ENCODE data around the gene RAB44. TPM values are rescaled to one million over a fixed set of nuclear protein-coding genes. Genes with fewer than 3 reads are reported as not detected.

Gene RAB44
- total RNA-seq, 1 donor from 2014 or later, result 0.16 TPM

DNA sequence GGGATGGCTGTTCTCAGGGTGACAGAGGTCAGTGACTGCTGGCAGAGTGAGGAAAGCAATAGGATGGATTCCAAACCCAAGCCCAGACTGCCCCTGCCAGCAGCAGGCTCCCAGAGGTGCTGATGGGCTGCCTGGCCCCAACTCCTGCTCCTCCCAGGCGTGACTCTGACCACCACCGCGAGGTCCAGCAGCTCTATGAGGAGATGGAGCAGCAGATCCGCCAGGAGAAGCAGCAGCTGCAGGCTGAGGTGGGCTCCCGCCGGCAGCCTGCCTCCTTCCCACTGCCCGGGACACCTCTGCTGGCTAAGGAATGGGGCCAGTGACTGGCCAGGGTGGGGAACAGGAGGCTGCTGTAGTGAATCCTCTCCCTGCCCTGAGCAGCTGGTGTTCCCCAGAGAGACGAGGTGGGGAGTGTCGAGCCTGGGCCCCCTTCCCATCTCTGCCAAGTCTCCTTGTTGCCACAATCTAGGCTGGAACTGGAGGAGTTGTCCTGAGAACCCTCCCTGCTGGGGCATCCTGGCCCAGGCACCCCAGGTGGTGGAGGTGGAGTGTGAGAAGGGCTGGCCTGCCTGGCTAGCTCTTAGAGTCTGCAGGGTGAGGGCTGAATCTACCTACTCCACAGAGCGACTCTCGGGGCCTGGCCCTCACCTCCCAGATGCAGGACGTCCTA lies 20.4 kb downstream of the RAB44 start:
- Histone ChIP-seq H3K9me3 (ENCODE audit: insufficient read depth, low read depth, low read length) (no peaks in the 10 kb centered on the region), H3K27me3 (ENCODE audit: insufficient read depth, low read length) (no peaks in the 10 kb centered on the region), H3K4me3 (ENCODE audit: insufficient read depth, low read depth, low read length) (no peak overlapping the region), H3K79me2 (ENCODE audit: insufficient read depth, low read length) (no peaks in the 10 kb centered on the region), H3K4me1 (ENCODE audit: insufficient read depth, low read length) (no peaks in the 10 kb centered on the region), H3K27ac (ENCODE audit: low read depth, low read length) (no peak overlapping the region), H3K4me2 (ENCODE audit: low read length) (no peak overlapping the region), H3K9ac (ENCODE audit: low read length) (no peak overlapping the region), H2AFZ (ENCODE audit: low read depth, low read length) (no peak overlapping the region), H4K20me1 (ENCODE audit: insufficient read depth, low read length) (no peaks in the 10 kb centered on the region), H3K36me3 (ENCODE audit: insufficient read depth, low read length) (no peaks in the 10 kb centered on the region)
- FAIRE-seq, result no peak
- H3K27me3 Mint-ChIP-seq (ENCODE audit: low read depth, unreplicated experiment), result peaks cover 56% of the 10 kb centered on the region
- H3K4me3 Mint-ChIP-seq (ENCODE audit: unreplicated experiment), result no peak overlapping the region
- H3K36me3 Mint-ChIP-seq (ENCODE audit: low read depth, unreplicated experiment), result peaks cover 3% of the 10 kb centered on the region
- H3K9me3 Mint-ChIP-seq (ENCODE audit: unreplicated experiment), result peaks cover 2% of the 10 kb centered on the region
- TF ChIP-seq, protein P1, sequence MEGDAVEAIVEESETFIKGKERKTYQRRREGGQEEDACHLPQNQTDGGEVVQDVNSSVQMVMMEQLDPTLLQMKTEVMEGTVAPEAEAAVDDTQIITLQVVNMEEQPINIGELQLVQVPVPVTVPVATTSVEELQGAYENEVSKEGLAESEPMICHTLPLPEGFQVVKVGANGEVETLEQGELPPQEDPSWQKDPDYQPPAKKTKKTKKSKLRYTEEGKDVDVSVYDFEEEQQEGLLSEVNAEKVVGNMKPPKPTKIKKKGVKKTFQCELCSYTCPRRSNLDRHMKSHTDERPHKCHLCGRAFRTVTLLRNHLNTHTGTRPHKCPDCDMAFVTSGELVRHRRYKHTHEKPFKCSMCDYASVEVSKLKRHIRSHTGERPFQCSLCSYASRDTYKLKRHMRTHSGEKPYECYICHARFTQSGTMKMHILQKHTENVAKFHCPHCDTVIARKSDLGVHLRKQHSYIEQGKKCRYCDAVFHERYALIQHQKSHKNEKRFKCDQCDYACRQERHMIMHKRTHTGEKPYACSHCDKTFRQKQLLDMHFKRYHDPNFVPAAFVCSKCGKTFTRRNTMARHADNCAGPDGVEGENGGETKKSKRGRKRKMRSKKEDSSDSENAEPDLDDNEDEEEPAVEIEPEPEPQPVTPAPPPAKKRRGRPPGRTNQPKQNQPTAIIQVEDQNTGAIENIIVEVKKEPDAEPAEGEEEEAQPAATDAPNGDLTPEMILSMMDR (IDR thresholded peaks at IDR 0.05; ENCODE audit: insufficient read depth, low read depth, low read length), result no peak
- TF ChIP-seq EZH2 (IDR thresholded peaks at IDR 0.05; ENCODE audit: insufficient read depth, low read length), result no peak
- no peaks in the 10 kb centered on the region for H3K4me1 Mint-ChIP-seq (ENCODE audit: low read depth, unreplicated experiment)
- H3K27ac Mint-ChIP-seq (ENCODE audit: unreplicated experiment), result no peak overlapping the region
- no peak for DNase-seq (ENCODE audit: low read depth)

DNA sequence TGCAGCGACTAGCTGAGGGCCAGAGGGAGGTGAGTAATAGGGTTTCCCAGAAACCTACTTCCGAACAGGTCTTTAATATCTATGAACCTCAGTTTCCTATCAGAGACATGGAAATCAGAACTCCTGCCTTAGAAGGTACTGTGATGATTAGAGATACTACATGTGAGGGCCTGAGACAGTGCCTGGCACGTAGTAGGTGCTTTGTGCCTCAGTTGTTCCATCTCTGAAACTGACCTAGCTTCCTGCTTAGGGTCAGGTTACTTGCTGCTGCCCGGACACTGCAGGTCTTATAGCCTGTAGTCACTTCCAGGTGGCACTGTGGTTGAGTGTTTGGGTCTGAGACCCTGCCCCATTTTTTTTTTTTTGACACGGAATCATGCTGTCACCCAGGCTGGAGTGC lies 20.9 kb downstream of the RAB44 start:
- Histone ChIP-seq H3K4me2 (ENCODE audit: low read length) (no peak overlapping the region), H3K4me1 (ENCODE audit: insufficient read depth, low read length) (no peaks in the 10 kb centered on the region), H3K79me2 (ENCODE audit: insufficient read depth, low read length) (no peaks in the 10 kb centered on the region), H3K36me3 (ENCODE audit: insufficient read depth, low read length) (no peaks in the 10 kb centered on the region), H3K9me3 (ENCODE audit: insufficient read depth, low read depth, low read length) (no peaks in the 10 kb centered on the region), H3K9ac (ENCODE audit: low read length) (no peak overlapping the region), H4K20me1 (ENCODE audit: insufficient read depth, low read length) (no peaks in the 10 kb centered on the region), H3K4me3 (ENCODE audit: insufficient read depth, low read depth, low read length) (no peak overlapping the region), H3K27ac (ENCODE audit: low read depth, low read length) (no peak overlapping the region), H2AFZ (ENCODE audit: low read depth, low read length) (no peak overlapping the region), H3K27me3 (ENCODE audit: insufficient read depth, low read length) (no peaks in the 10 kb centered on the region)
- DNase-seq (ENCODE audit: low read depth) (no peak), FAIRE-seq (no peak)
- Mint-ChIP-seq H3K27me3 (ENCODE audit: low read depth, unreplicated experiment) (peaks cover 52% of the 10 kb centered on the region), H3K9me3 (ENCODE audit: unreplicated experiment) (peaks cover 2% of the 10 kb centered on the region), H3K4me3 (ENCODE audit: unreplicated experiment) (no peak overlapping the region), H3K36me3 (ENCODE audit: low read depth, unreplicated experiment) (peaks cover 3% of the 10 kb centered on the region), H3K4me1 (ENCODE audit: low read depth, unreplicated experiment) (no peaks in the 10 kb centered on the region), H3K27ac (ENCODE audit: unreplicated experiment) (no peak overlapping the region)
- no peak for TF ChIP-seq EZH2 (IDR thresholded peaks at IDR 0.05; ENCODE audit: insufficient read depth, low read length)
- TF ChIP-seq, protein P1 (IDR thresholded peaks at IDR 0.05; ENCODE audit: insufficient read depth, low read depth, low read length), result no peak

DNA sequence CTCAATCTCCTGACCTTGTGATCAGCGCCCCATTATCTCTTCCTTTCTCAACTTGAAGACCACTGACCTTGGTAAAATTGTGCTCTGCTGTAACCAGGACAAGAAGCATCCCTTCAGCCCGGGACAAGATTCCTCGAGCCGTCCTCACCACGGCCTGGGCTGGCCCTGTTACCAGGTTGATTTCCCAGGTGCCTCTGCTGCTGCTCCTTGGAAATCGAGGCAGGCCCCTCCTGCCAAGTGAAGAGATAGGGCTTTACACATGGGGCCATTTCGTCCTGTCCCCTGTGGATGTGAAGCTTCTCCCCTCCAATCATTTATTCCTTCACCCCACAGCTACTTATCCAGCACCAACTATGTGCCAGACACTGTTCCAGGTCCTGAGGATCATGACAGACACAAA lies 21.5 kb downstream of the RAB44 start:
- Histone ChIP-seq H3K27me3 (ENCODE audit: insufficient read depth, low read length) (no peaks in the 10 kb centered on the region), H3K9ac (ENCODE audit: low read length) (no peak overlapping the region), H3K9me3 (ENCODE audit: insufficient read depth, low read depth, low read length) (no peaks in the 10 kb centered on the region), H3K27ac (ENCODE audit: low read depth, low read length) (no peak overlapping the region), H3K36me3 (ENCODE audit: insufficient read depth, low read length) (no peaks in the 10 kb centered on the region), H3K4me3 (ENCODE audit: insufficient read depth, low read depth, low read length) (no peak overlapping the region), H3K4me1 (ENCODE audit: insufficient read depth, low read length) (no peaks in the 10 kb centered on the region), H2AFZ (ENCODE audit: low read depth, low read length) (no peak overlapping the region), H4K20me1 (ENCODE audit: insufficient read depth, low read length) (no peaks in the 10 kb centered on the region), H3K4me2 (ENCODE audit: low read length) (no peak overlapping the region), H3K79me2 (ENCODE audit: insufficient read depth, low read length) (no peaks in the 10 kb centered on the region)
- DNase-seq (ENCODE audit: low read depth) (no peak), FAIRE-seq (no peak)
- peaks cover 3% of the 10 kb centered on the region for H3K36me3 Mint-ChIP-seq (ENCODE audit: low read depth, unreplicated experiment)
- TF ChIP-seq, protein P1 (IDR thresholded peaks at IDR 0.05; ENCODE audit: insufficient read depth, low read depth, low read length), result no peak
- no peak for TF ChIP-seq EZH2 (IDR thresholded peaks at IDR 0.05; ENCODE audit: insufficient read depth, low read length)
- H3K4me3 Mint-ChIP-seq (ENCODE audit: unreplicated experiment), result no peak overlapping the region
- peaks cover 49% of the 10 kb centered on the region for H3K27me3 Mint-ChIP-seq (ENCODE audit: low read depth, unreplicated experiment)
- no peak overlapping the region for H3K27ac Mint-ChIP-seq (ENCODE audit: unreplicated experiment)
- H3K9me3 Mint-ChIP-seq (ENCODE audit: unreplicated experiment), result peaks cover 2% of the 10 kb centered on the region
- H3K4me1 Mint-ChIP-seq (ENCODE audit: low read depth, unreplicated experiment), result no peaks in the 10 kb centered on the region

Data from astrocyte (in vitro differentiated cells and primary cell).